ENCODE data around the gene ARPC5L. TPM values are rescaled to one million over a fixed set of nuclear protein-coding genes. Genes with fewer than 3 reads are reported as not detected.
"Not testable (repeated sequence)": the region's sequence is repeated elsewhere in the genome, so short reads cannot be mapped to it uniquely, and the experiment has no call there.

Gene ARPC5L
- polyA plus RNA-seq, 1 donor: 27.9 TPM

GRCh38 chr9:124841075-124841821 is 20.7 kb upstream of the ARPC5L start:
- no peak for DNase-seq (ENCODE audit: low read depth)

GRCh38 chr9:124843456-124844034 is 18.4 kb upstream of the ARPC5L start:
- DNase-seq (ENCODE audit: low read depth): no peak

- DNase-seq (ENCODE audit: low read depth): no peak
Observed at GRCh38 chr9:124844291-124844690, 17.6 kb upstream of the ARPC5L start.

GRCh38 chr9:124846467-124846866 is 15.5 kb upstream of the ARPC5L start:
- DNase-seq (ENCODE audit: low read depth): not testable (repeated sequence)

- DNase-seq (ENCODE audit: low read depth): no peak
Observed at GRCh38 chr9:124846969-124847368, 15.0 kb upstream of the ARPC5L start.

- DNase-seq (ENCODE audit: low read depth): no peak
Observed at GRCh38 chr9:124849801-124850200, 12.1 kb upstream of the ARPC5L start.

GRCh38 chr9:124852121-124852828 is 9.7 kb upstream of the ARPC5L start:
- no peak for DNase-seq (ENCODE audit: low read depth)

GRCh38 chr9:124852829-124853531 is 8.9 kb upstream of the ARPC5L start, which contains the start of gene WDR38:
Gene WDR38, plus strand, starts transcription at chr9:124853460. Its CDS starts 72 bp downstream, at chr9:124853532.
- DNase-seq (ENCODE audit: low read depth): no peak

- DNase-seq (ENCODE audit: low read depth): no peak
Observed at GRCh38 chr9:124853605-124854143, 8.3 kb upstream of the ARPC5L start.

- DNase-seq (ENCODE audit: low read depth): no peak
Observed at GRCh38 chr9:124854161-124854560, 7.8 kb upstream of the ARPC5L start.

GRCh38 chr9:124854822-124855221 is 7.1 kb upstream of the ARPC5L start:
- DNase-seq (ENCODE audit: low read depth): no peak

GRCh38 chr9:124855566-124855943 is 6.4 kb upstream of the ARPC5L start:
- DNase-seq (ENCODE audit: low read depth): no peak

GRCh38 chr9:124855944-124856765 is 5.8 kb upstream of the ARPC5L start:
- DNase-seq (ENCODE audit: low read depth): no peak

- DNase-seq (ENCODE audit: low read depth): no peak
Observed at GRCh38 chr9:124857533-124858162, 4.3 kb upstream of the ARPC5L start.

GRCh38 chr9:124858330-124859046 is 3.4 kb upstream of the ARPC5L start:
- DNase-seq (ENCODE audit: low read depth): no peak

GRCh38 chr9:124859803-124860581 is 1.9 kb upstream of the ARPC5L start:
- no peak for DNase-seq (ENCODE audit: low read depth)

GRCh38 chr9:124860582-124861341 is 1.2 kb upstream of the ARPC5L start:
- no peak for DNase-seq (ENCODE audit: low read depth)

- DNase-seq (ENCODE audit: low read depth): no peak
Observed at GRCh38 chr9:124863371-124863871, 1.5 kb downstream of the ARPC5L start.
